Measurements from ENCODE around the gene DOLK.

- TF ChIP-seq CTCF (IDR thresholded peaks at IDR 0.05) (no peak), EHMT2 (IDR thresholded peaks at IDR 0.05; ENCODE audit: low read depth) (no peak)
Measured at GRCh38 chr9:128903871-128904620, 43.4 kb downstream of the DOLK start.

Data from A549 (cell line).